ENCODE data around the gene TAF15.

Gene TAF15

GRCh38 chr17:35808962-35809854, at the start of gene TAF15:
Gene TAF15, plus strand, starts transcription at chr17:35809484. Its CDS starts 86 bp downstream, at chr17:35809570.
- peak; percentile 87 to 93 for DNase-seq (ENCODE audit: low read depth in 2 of 2, low spot score in 1 of 2)

GRCh38 chr17:35760587-35760986, 48.7 kb upstream of the TAF15 start, which contains the start of gene C17orf50:
Gene C17orf50, plus strand, starts transcription at chr17:35760887. Its CDS starts 55 bp downstream, at chr17:35760942.
- no peak for DNase-seq (ENCODE audit: low read depth in 2 of 2, low spot score in 1 of 2)

- no peak for DNase-seq (ENCODE audit: low read depth in 2 of 2, low spot score in 1 of 2)
These were observed 47.7 kb upstream of the TAF15 start for GRCh38 chr17:35761601-35762000.

- DNase-seq (ENCODE audit: low read depth in 2 of 2, low spot score in 1 of 2), result no peak
These were observed 45.5 kb upstream of the TAF15 start for GRCh38 chr17:35763767-35764122.

DNA sequence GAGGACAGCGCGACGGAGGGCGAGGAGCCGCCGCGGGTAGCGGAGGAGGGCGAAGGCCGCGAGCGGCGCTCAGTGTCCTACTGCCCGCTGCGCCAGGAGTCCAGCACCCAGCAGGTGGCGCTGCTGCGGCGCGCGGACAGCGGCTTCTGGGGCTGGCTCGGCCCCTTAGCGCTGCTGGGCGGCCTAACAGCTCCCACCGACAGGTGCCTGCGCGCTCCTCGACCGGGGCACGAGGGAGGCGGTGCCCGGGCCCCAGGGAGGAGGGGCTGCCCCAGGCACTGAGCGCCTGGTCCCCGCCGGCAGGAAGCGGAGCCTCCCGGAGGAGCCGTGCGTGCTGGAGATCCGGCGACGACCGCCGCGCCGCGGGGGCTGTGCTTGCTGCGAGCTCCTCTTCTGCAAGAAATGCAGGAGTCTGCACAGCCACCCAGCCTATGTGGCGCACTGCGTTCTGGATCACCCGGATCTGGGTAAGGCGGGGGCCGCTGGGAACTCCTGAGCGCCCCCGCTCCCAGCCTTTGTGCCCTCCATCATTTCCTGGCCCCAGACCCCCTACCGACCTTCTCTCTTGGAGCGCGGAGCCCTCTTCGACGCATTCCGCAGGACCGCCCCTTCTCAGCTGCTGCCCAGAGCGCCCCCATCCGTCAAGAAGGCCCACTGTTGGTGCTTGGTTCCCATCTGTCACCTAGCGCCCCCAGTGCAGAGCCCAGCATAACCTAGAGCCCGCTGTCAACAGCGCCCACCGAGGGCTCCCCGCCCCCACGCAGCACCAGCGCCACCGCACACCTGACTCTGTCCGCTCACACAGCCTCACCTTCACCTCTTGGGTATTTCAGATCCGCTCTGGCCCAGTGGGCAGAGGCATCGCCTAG, 44.9 kb upstream of the TAF15 start:
- peak; percentile 58 to 68 for DNase-seq (ENCODE audit: low read depth in 2 of 2, low spot score in 1 of 2)

DNA sequence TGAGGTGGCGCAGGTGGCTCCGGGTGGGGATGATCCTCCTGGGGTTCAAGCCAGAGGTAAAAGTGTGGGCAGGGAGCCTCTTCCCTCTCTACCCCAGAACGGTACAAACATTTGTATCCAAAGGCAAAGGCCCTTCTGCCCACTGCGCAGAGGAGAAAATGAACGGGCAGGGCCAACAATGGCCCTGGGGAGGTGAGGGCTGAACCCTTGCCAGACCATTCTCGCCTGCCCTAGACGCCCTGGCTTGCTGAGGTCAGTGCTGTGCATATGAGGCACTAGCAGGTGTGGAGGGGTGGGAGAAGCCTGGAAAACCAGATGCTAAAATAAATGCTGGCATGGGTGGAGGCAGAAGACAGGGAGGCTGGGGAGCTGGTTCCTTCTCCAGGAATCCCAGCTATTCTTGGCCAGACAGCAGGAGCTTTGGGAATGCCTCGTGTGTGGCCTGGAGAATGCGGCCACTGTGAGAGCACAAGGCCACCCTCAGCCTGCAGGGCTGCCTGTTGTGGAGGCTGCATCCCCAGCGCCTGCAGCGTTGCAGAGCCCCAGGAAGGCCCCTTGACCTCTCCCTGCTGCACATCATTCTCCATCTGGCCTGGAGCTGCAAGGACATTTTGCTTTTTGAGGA, 44.1 kb upstream of the TAF15 start:
- DNase-seq (ENCODE audit: low read depth in 2 of 2, low spot score in 1 of 2), result no peak

GRCh38 chr17:35765756-35766488, 43.4 kb upstream of the TAF15 start:
- DNase-seq (ENCODE audit: low read depth in 2 of 2, low spot score in 1 of 2), result no peak

DNA sequence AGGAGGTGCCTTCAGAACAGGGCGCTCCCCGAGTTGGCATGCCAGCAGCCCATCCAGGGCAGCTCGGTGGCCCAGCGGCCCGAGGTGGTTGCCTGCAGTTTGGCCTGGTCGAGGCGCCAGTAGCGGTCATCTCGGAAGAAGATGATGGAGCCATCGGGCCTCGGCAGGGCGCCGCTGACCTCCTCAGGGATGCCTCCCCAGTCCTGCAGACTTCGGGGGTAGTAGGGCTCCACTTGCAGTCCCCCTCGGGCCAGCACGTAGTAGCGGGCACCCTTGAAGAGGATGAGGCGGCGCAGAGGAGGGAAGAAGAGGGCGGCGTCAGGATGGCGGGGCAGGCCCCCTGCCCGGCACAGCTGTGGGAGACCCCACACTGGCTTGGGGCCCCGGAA, 42.8 kb upstream of the TAF15 start:
- DNase-seq (ENCODE audit: low read depth in 2 of 2, low spot score in 1 of 2), result no peak

- DNase-seq (ENCODE audit: low read depth in 2 of 2, low spot score in 1 of 2), result no peak
These were observed 42.3 kb upstream of the TAF15 start for GRCh38 chr17:35766903-35767510.

- DNase-seq (ENCODE audit: low read depth in 2 of 2, low spot score in 1 of 2), result no peak
These were observed 40.5 kb upstream of the TAF15 start for GRCh38 chr17:35768797-35769196.

DNA sequence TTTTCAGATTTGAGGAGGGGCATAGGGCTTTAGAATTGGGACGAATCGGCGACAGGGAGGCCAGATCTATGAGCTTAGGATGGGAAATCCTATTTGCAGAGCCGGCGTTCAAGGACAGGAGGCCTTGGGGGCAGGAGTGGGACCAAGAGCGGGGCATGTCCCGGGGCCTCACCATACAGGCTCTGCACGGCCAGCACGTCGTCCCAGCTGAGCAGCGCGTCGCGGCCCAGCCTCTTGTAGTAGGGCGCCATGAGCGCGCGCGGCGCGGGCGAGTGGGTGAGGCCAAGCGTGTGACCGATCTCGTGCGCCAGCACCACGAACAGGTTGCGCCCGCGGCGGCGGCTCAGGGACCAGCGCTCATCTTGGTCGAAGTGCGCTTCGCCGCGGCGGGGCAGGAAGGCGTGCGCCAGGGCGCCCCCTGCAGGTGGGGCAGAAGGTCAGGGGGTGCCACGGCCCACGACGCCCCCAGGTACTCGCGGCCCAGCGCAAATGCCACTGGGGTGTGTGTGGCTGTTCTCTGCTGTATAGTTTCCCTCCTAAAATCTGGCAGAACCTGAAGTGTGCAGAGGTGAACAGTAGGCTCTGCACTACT, 39.3 kb upstream of the TAF15 start:
- no peak for DNase-seq (ENCODE audit: low read depth in 2 of 2, low spot score in 1 of 2)

DNA sequence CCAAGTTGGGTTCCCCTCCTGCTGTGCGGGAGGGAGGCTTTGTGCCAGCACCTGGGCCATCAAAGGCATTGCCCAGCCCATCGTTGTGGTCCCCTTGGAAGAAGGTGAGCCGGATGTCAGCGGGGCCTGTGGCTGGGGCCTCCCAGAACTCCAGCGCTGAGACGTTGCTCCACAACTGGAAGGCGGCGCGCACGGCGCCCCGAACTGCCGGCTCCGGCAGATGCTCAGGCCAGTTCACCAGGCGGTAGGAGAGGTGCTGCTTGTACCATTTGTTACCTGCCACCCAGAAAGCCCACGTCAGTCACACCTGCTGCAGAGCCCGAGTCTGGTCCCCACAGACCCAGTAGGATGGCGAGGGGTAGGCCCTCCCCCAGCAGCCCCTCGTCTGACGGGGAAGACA, 36.2 kb upstream of the TAF15 start:
- no peak for DNase-seq (ENCODE audit: low read depth in 2 of 2, low spot score in 1 of 2)

GRCh38 chr17:35773679-35774425, 35.4 kb upstream of the TAF15 start:
- DNase-seq (ENCODE audit: low read depth in 2 of 2, low spot score in 1 of 2), result no peak

- DNase-seq (ENCODE audit: low read depth in 2 of 2, low spot score in 1 of 2), result no peak
These were observed 34.8 kb upstream of the TAF15 start for GRCh38 chr17:35774499-35774898.

GRCh38 chr17:35775039-35775438, 34.2 kb upstream of the TAF15 start:
- no peak for DNase-seq (ENCODE audit: low read depth in 2 of 2, low spot score in 1 of 2)

GRCh38 chr17:35775583-35775982, 33.7 kb upstream of the TAF15 start:
- DNase-seq (ENCODE audit: low read depth in 2 of 2, low spot score in 1 of 2), result no peak

DNA sequence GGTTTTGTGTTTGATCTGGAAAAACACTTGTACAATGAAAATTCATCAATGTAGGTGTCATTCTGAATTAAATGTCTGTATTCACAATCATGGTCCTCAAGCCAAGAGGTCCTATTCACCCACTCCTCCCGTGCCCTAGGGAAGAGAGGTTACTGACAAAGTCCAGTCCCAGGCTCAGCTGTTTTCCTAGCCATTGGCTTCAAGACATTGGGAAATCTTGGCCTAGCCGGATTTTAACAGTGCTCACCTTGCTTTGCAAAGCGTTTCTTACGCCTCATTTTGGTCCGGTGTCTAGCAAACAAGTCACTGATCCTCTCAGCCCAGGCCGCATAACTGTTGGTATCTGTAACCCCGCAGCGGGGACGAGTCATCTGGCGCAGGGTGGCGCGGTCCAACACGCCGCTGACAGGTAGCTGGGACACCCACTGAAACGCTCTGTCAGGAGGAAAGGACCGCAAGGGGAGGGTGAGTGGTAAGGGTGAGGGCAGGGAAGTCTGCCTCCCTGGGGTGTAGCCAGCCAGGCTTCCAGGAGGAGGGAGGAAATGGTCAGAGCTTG, 30.6 kb upstream of the TAF15 start:
- DNase-seq (ENCODE audit: low read depth in 2 of 2, low spot score in 1 of 2), result no peak

- no peak for DNase-seq (ENCODE audit: low read depth in 2 of 2, low spot score in 1 of 2)
These were observed 28.3 kb upstream of the TAF15 start for GRCh38 chr17:35780950-35781349.

GRCh38 chr17:35784895-35785294, 24.4 kb upstream of the TAF15 start:
- no peak for DNase-seq (ENCODE audit: low read depth in 2 of 2, low spot score in 1 of 2)

Measured in stimulated activated CD8-positive, alpha-beta memory T cell treated with anti-CD3 and anti-CD28 coated beads, Interleukin-4, amount 100 ng/mL, for 4 hours (primary cell).